ENCODE data around the gene CRABP2. TPM values are rescaled to one million over a fixed set of nuclear protein-coding genes. Genes with fewer than 3 reads are reported as not detected.

The CRABP2 gene
- total RNA-seq, 1 donor from 2014 or later = 370 TPM

DNA sequence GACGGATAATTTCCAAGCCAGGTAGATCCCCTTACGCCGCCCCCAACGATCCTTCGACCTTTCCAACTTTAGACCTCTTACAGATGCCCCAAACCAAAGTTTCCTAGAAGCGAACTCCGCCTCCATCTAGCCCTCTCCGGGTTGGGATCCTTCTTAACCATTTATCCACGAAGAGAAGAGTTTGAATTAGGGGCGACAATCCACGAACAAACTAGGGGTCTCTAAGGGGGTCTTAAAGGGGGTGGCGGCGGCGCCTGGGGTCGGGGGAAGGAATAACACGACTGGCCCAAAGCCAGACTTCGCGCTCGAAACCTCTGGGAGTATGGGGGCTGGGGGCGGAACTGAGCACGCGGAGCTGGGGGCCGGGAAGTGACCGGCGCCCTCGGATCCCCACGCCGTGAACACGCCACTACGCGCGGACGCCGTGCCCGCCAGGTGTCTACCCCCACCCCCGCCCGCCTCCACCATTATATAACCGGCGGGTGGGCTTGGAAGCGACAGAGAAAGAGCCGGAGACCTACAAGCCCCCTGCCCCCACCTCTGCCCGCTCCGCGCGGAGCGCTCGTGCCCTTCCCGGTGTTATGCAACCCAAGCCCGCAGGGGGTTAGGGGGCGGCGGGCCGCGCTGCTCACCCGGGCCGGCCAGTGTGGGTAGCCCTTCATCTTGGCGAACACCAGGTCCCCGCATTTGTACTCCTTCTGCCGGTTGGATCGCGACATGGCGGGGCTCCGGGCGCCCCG lies 45.5 kb upstream of the CRABP2 start:
- H3K4me1 Mint-ChIP-seq (ENCODE audit: unreplicated experiment) = peaks cover 35% of the 10 kb centered on the region
- peak overlapping the region; percentile 96 for H3K4me3 Mint-ChIP-seq
- H3K27ac Mint-ChIP-seq = peak overlapping the region; percentile 99
- peaks cover 3% of the 10 kb centered on the region for H3K36me3 Mint-ChIP-seq
- TF ChIP-seq, protein P1, sequence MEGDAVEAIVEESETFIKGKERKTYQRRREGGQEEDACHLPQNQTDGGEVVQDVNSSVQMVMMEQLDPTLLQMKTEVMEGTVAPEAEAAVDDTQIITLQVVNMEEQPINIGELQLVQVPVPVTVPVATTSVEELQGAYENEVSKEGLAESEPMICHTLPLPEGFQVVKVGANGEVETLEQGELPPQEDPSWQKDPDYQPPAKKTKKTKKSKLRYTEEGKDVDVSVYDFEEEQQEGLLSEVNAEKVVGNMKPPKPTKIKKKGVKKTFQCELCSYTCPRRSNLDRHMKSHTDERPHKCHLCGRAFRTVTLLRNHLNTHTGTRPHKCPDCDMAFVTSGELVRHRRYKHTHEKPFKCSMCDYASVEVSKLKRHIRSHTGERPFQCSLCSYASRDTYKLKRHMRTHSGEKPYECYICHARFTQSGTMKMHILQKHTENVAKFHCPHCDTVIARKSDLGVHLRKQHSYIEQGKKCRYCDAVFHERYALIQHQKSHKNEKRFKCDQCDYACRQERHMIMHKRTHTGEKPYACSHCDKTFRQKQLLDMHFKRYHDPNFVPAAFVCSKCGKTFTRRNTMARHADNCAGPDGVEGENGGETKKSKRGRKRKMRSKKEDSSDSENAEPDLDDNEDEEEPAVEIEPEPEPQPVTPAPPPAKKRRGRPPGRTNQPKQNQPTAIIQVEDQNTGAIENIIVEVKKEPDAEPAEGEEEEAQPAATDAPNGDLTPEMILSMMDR (conservative IDR thresholded peaks at IDR 0.05) = peak; percentile 29
- H3K9me3 Mint-ChIP-seq = no peaks in the 10 kb centered on the region
- DNase-seq (ENCODE audit: extremely low spot score, unreplicated experiment) = no peak
- no peaks in the 10 kb centered on the region for H3K27me3 Mint-ChIP-seq

DNA sequence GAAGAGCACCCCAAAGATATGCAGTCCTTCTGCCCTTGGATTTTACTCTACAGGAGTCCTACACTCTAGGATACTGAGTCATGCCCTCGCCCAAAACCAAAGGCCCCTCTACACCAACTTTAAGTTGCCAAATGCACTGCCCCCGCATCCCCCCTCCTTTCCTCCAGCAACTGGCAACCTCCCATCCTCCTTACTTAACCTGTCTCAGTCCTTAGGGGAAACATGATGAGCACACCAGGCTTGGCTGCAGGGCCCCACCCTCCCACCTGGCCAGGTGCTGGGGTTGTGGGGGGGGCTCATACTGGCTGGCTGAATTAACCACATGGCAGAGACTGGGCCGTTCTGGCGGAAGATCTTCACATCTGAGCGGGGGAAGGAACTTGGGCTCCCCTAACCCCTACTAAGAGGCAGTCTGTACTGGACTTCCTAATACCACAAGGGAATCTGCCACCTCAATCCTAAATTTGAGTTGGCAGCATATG lies 44.8 kb upstream of the CRABP2 start:
- no peaks in the 10 kb centered on the region for H3K9me3 Mint-ChIP-seq
- no peak for DNase-seq (ENCODE audit: extremely low spot score, unreplicated experiment)
- peaks cover 39% of the 10 kb centered on the region for H3K4me1 Mint-ChIP-seq (ENCODE audit: unreplicated experiment)
- H3K4me3 Mint-ChIP-seq = peak overlapping the region; percentile 96
- peak overlapping the region; percentile 99 for H3K27ac Mint-ChIP-seq
- H3K36me3 Mint-ChIP-seq = peaks cover 8% of the 10 kb centered on the region
- TF ChIP-seq, protein P1 (conservative IDR thresholded peaks at IDR 0.05) = no peak
- H3K27me3 Mint-ChIP-seq = no peaks in the 10 kb centered on the region

DNA sequence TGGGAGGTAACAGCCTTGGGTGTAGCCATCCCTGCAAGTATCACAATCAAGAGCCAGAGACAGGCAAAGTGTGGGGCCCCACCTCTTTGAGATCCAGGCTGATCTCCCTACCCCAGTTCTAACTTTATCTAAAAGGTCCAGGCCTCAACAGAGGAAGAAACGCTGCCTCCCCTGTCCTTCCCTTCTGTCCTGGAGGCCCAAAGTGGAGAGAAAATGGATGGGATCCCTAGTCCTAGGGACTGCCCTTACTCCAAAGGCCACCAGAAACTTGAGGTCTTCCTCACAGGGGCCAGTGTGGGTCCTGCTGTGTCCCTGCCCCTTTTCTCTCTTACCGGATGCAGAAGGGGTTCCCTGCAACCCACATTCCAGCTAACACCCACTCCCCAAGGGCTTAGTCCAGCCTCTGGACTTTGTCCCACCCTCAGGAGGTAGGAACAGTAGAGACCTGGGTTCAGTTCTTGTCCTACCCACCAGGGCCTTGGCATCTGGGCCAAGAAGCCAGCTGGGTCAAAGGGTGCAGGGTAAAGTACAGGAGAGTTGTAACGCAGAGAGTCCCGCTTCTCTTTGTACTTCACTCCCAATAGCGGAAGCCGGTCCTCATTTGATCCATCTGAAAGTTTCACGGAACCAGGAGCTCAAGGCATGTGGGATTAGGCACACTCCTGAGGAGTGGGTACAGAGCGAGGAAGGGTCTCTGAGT lies 44.2 kb upstream of the CRABP2 start:
- no peak for DNase-seq (ENCODE audit: extremely low spot score, unreplicated experiment)
- H3K36me3 Mint-ChIP-seq = peaks cover 8% of the 10 kb centered on the region
- TF ChIP-seq, protein P1 (conservative IDR thresholded peaks at IDR 0.05) = no peak

DNA sequence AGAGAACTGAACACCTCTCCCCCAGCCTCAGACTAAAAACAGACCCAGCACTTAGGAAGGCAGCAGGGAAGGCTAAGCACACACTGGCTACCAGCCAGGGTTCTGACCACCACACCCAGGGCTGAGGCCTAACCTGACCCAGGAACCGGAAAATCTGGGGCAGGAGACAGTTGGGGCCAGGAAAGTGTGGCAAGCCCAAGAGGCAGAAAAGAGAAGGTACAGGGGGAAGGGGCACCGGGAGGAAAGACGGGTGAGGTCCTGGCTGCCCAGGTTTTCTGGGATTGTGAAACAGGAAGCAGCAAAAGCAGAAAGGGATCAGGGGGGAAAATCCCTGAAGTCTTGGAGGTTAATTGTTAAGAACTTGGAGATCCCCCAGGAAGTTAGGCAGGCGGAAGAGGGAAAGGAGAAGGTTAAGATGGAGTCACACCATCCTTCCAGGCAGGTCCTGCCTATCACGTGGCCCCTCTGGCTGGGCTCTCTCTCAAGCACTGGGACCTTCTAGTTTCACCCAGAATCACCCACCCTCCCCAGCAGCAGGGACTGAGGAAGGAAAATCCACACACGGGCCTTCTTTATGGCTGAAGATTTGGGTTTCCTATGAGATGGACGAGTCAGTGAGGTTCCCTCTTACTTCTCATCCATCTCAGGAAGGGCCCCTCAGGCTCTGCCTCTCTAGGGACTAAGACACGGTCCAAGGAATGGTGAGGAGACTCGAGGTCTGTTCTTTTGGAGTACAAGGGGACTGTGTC lies 43.5 kb upstream of the CRABP2 start:
- Mint-ChIP-seq H3K9me3 (no peaks in the 10 kb centered on the region), H3K27ac (peak overlapping the region; percentile 99), H3K4me3 (peak overlapping the region; percentile 96), H3K27me3 (no peaks in the 10 kb centered on the region), H3K36me3 (peaks cover 8% of the 10 kb centered on the region), H3K4me1 (ENCODE audit: unreplicated experiment) (peaks cover 37% of the 10 kb centered on the region)
- DNase-seq (ENCODE audit: extremely low spot score, unreplicated experiment) = no peak
- TF ChIP-seq, protein P1 (conservative IDR thresholded peaks at IDR 0.05) = no peak

More for the DNA sequence above, 44.2 kb upstream of the CRABP2 start:
- Mint-ChIP-seq H3K4me3 (peak overlapping the region; percentile 96), H3K4me1 (ENCODE audit: unreplicated experiment) (peaks cover 37% of the 10 kb centered on the region), H3K9me3 (no peaks in the 10 kb centered on the region), H3K27me3 (no peaks in the 10 kb centered on the region), H3K27ac (peak overlapping the region; percentile 99)
